Measurements from ENCODE around the gene HLA-DMA. TPM values are rescaled to one million over a fixed set of nuclear protein-coding genes. Genes with fewer than 3 reads are reported as not detected.

The HLA-DMA gene
- total and polyA plus RNA-seq, 2 of the 8 experiments (the other 6 are each of a cell fraction or from before 2014, with no cell fraction given), result 13.3 to 23.1 TPM

- no peak overlapping the region for H2BK20ac ChIP-seq (ENCODE audit: low read length)
- no peak overlapping the region for H2BK12ac ChIP-seq (ENCODE audit: low read depth, low read length)
- H3K4me1 ChIP-seq (replicated peaks in 1 of 4; ENCODE audit: control insufficient read depth in 3 of 4, insufficient read depth in 4 of 4, low read length in 3 of 4), result no peaks in the 10 kb centered on the region
- no peak overlapping the region for H3K4me2 ChIP-seq (ENCODE audit: insufficient read depth in 1 of 2, low read depth in 2 of 2, low read length in 2 of 2)
- H3K18ac ChIP-seq (ENCODE audit: extremely low read depth, low read length), result no peak overlapping the region
- no peak overlapping the region for H3K27ac ChIP-seq (ENCODE audit: low read depth, low read length)
- H3K79me2 ChIP-seq (ENCODE audit: control insufficient read depth in 1 of 2, insufficient read depth in 2 of 2, low read length in 2 of 2), result no peaks in the 10 kb centered on the region
- no peak overlapping the region for H2AFZ ChIP-seq (ENCODE audit: low read length)
- H3K23ac ChIP-seq (ENCODE audit: insufficient read length), result no peak overlapping the region
- H4K8ac ChIP-seq (ENCODE audit: extremely low read depth, insufficient read depth, low read length), result no peak overlapping the region
- no peak overlapping the region for H2BK120ac ChIP-seq (replicated peaks; ENCODE audit: low read depth, low read length)
- DNase-seq (ENCODE audit: low read depth in 1 of 2, low spot score in 2 of 2), result no peak
- H4K5ac ChIP-seq (ENCODE audit: insufficient read length, low read depth, low read length), result no peak overlapping the region
- ChIA-PET CTCF (ENCODE audit: partially characterized antibody) (interaction anchor here (1.0 to 1.4 kb wide), 2 partner anchors 25 to 39 kb away, joined by 3 to 5 read pairs; no protein-coding TSS in a partner anchor), POLR2A (ENCODE audit: partially characterized antibody) (interaction anchor here (0.7 kb wide), 1 partner anchor 24 kb away, joined by 3 read pairs; no protein-coding TSS in a partner anchor)
- H3K4ac ChIP-seq (replicated peaks; ENCODE audit: insufficient read length, low read depth, low read length), result no peak overlapping the region
- H2AK5ac ChIP-seq (ENCODE audit: low read depth, low read length), result no peak overlapping the region
- no peaks in the 10 kb centered on the region for H3K79me1 ChIP-seq (ENCODE audit: low read depth, low read length)
- no peaks in the 10 kb centered on the region for H4K20me1 ChIP-seq (replicated peaks in 1 of 2; ENCODE audit: control insufficient read depth in 1 of 2, insufficient read depth in 2 of 2, low read length in 2 of 2)
- H3K27me3 ChIP-seq (replicated peaks in 1 of 4; ENCODE audit: control insufficient read depth in 3 of 4, extremely low read depth in 1 of 4, insufficient read depth in 3 of 4, low read length in 3 of 4), result no peaks in the 10 kb centered on the region
- no peaks in the 10 kb centered on the region for H3K36me3 ChIP-seq (ENCODE audit: control insufficient read depth in 2 of 4, insufficient read depth in 4 of 4, low read length in 3 of 4)
- no peaks in the 10 kb centered on the region for H3K9me3 ChIP-seq (ENCODE audit: insufficient read depth in 2 of 2, low read depth in 1 of 2, low read length in 1 of 2)
- WGBS, 2 experiments (ENCODE audit: extremely low coverage in 1 of 2, insufficient coverage in 1 of 2, insufficient read length in 1 of 2, insufficient replicate concordance in 2 of 2, low coverage in 1 of 2, low lambda C conversion rate in 2 of 2, missing lambda C conversion rate in 1 of 2), result 89% methylated on average over 2 of the region's 2 CpGs; no CpG with 5 or more reads in 1 of the 2 experiments
- no peak overlapping the region for H3K14ac ChIP-seq (ENCODE audit: insufficient read length)
- no peak overlapping the region for H3K56ac ChIP-seq (replicated peaks; ENCODE audit: insufficient read length, low read depth, low read length)
- no peak for FAIRE-seq
- H2BK15ac ChIP-seq (ENCODE audit: low read length), result no peak overlapping the region
- H3K9ac ChIP-seq (replicated peaks in 1 of 4; ENCODE audit: extremely low read depth in 1 of 4, low read depth in 3 of 4, low read length in 3 of 4), result no peak overlapping the region
- H3K4me3 ChIP-seq (ENCODE audit: extremely low read depth in 1 of 4, insufficient read depth in 2 of 4, low read depth in 3 of 4, low read length in 4 of 4), result no peak overlapping the region
- H3K23me2 ChIP-seq (ENCODE audit: low read depth, low read length), result no peaks in the 10 kb centered on the region
- no peak overlapping the region for H2BK5ac ChIP-seq (ENCODE audit: low read depth, low read length)
- no peak overlapping the region for H4K91ac ChIP-seq (replicated peaks; ENCODE audit: insufficient read length, low read length)
- no peak for TF ChIP-seq YY1 (IDR thresholded peaks at IDR 0.05; ENCODE audit: low read depth, low read length)
- no peak for TF ChIP-seq NANOG (IDR thresholded peaks at IDR 0.05; ENCODE audit: insufficient read depth, low read depth, low read length, poor library complexity, severe bottlenecking)
- TF ChIP-seq HDAC2 (IDR thresholded peaks at IDR 0.05; ENCODE audit: borderline replicate concordance in 1 of 2, low read depth in 2 of 2, low read length in 2 of 2), result no peak
- TF ChIP-seq SP2 (IDR thresholded peaks at IDR 0.05; ENCODE audit: low read length), result no peak
- no peak for TF ChIP-seq BCL11A (IDR thresholded peaks at IDR 0.05; ENCODE audit: low read depth in 2 of 2, low read length in 2 of 2)
- no peak for TF ChIP-seq E2F6 (IDR thresholded peaks at IDR 0.05)
- TF ChIP-seq TBP (IDR thresholded peaks at IDR 0.05; ENCODE audit: low read depth, low read length), result no peak
- TF ChIP-seq BRCA1 (IDR thresholded peaks at IDR 0.05; ENCODE audit: low read depth, low read length), result no peak
- no peak for TF ChIP-seq TAF7 (optimal IDR thresholded peaks at IDR 0.05; ENCODE audit: borderline replicate concordance, low read depth, low read length)
- no peak for TF ChIP-seq ATF2 (IDR thresholded peaks at IDR 0.05; ENCODE audit: low read length)
- TF ChIP-seq HDAC6 (IDR thresholded peaks at IDR 0.05; ENCODE audit: low read depth, low read length), result no peak
- no peak for TF ChIP-seq ZNF274 (IDR thresholded peaks at IDR 0.05; ENCODE audit: borderline replicate concordance, extremely low read depth, low read length)
These were observed 44.0 kb downstream of the HLA-DMA start for GRCh38 chr6:32908897-32909296.

Measured in H1 (cell line).